ENCODE data around the gene CD81. TPM values are rescaled to one million over a fixed set of nuclear protein-coding genes. Genes with fewer than 3 reads are reported as not detected.
A peak's percentile ranks its signal among the peaks of the same experiment; 100 is the strongest.
"Not testable (repeated sequence)": the region's sequence is repeated elsewhere in the genome, so short reads cannot be mapped to it uniquely, and the experiment has no call there.

CD81 gene, protein sequence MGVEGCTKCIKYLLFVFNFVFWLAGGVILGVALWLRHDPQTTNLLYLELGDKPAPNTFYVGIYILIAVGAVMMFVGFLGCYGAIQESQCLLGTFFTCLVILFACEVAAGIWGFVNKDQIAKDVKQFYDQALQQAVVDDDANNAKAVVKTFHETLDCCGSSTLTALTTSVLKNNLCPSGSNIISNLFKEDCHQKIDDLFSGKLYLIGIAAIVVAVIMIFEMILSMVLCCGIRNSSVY
- total RNA-seq = 10 to 100 TPM; 83.1 to 92.1 TPM
- polyA plus RNA-seq = 10 to 100 TPM; 15.3 to 62.0 (median 42.1) TPM
- 57.2 to 135 (median 110) reads per million in 6 experiments for total RNA-seq

GRCh38 chr11:2376751-2377451, at the start of gene CD81:
Gene CD81, plus strand, starts transcription at chr11:2377310. Its CDS starts 240 bp downstream, at chr11:2377550.
- POLR2A ChIA-PET = interaction anchor here (1.0 to 2.4 kb wide), 6 partner anchors 10 to 78 kb away, joined by 3 to 18 read pairs (median 11); partner anchors contain the start of gene TSSC4
- H3K27me3 Mint-ChIP-seq = no peaks in the 10 kb centered on the region
- ATAC-seq (peak; percentile 72 to 83), DNase-seq (peak; percentile 43 to 75 (median 68))
- H3K4me3 Mint-ChIP-seq = peak within 1 kb of the TSS; percentile 71 to 87 (median 80)
- H3K36me3 Mint-ChIP-seq = peaks cover 0 to 4% (median 2%) of the 10 kb centered on the region in 3 donors
- H3K27ac Mint-ChIP-seq = peak within 1 kb of the TSS in 9 of 10 donors; percentile 43 to 92 (median 79)
- no peaks in the 10 kb centered on the region for H3K9me3 Mint-ChIP-seq
- H3K4me1 Mint-ChIP-seq = peaks cover 11 to 38% (median 32%) of the 10 kb centered on the region in 4 donors

- no peak overlapping the region for H3K27ac Mint-ChIP-seq
- H3K4me1 Mint-ChIP-seq = peaks cover 0 to 14% (median 3%) of the 10 kb centered on the region in 4 donors
- no peak overlapping the region for H3K4me3 Mint-ChIP-seq
- no peaks in the 10 kb centered on the region for H3K36me3 Mint-ChIP-seq
- no peak for DNase-seq
- ATAC-seq = no peak
- peaks cover 0 to 9% (median 3%) of the 10 kb centered on the region in 9 donors for H3K9me3 Mint-ChIP-seq
- peaks cover 5 to 33% (median 18%) of the 10 kb centered on the region in 5 donors for H3K27me3 Mint-ChIP-seq
- POLR2A ChIA-PET = no interaction called here
These were observed 49.1 kb upstream of the CD81 start for GRCh38 chr11:2328021-2328420.

GRCh38 chr11:2328656-2329354, 48.3 kb upstream of the CD81 start:
- H3K9me3 Mint-ChIP-seq = peaks cover 0 to 9% (median 3%) of the 10 kb centered on the region in 9 donors
- peaks cover 5 to 33% (median 17%) of the 10 kb centered on the region in 5 donors for H3K27me3 Mint-ChIP-seq
- H3K4me1 Mint-ChIP-seq = peaks cover 0 to 9% (median 2%) of the 10 kb centered on the region in 4 donors
- H3K4me3 Mint-ChIP-seq = no peak overlapping the region
- no peak for ATAC-seq
- H3K36me3 Mint-ChIP-seq = no peaks in the 10 kb centered on the region
- POLR2A ChIA-PET = interaction anchor here (1.6 to 2.8 kb wide), 2 partner anchors 8 to 22 kb away, joined by 4 to 8 read pairs; no protein-coding TSS in a partner anchor
- H3K27ac Mint-ChIP-seq = peak overlapping the region in 1 of 10 donors; percentile 57
- DNase-seq = no peak

- H3K9me3 Mint-ChIP-seq = peaks cover 0 to 9% (median 3%) of the 10 kb centered on the region in 9 donors
- H3K27ac Mint-ChIP-seq = peak overlapping the region in 2 of 10 donors; percentile 3 to 57
- no peak overlapping the region for H3K4me3 Mint-ChIP-seq
- H3K4me1 Mint-ChIP-seq = peaks cover 0 to 9% (median 2%) of the 10 kb centered on the region in 4 donors
- H3K27me3 Mint-ChIP-seq = peaks cover 5 to 33% (median 17%) of the 10 kb centered on the region in 5 donors
- H3K36me3 Mint-ChIP-seq = no peaks in the 10 kb centered on the region
- ATAC-seq (no peak), DNase-seq (no peak)
- POLR2A ChIA-PET = interaction anchor here (1.6 to 2.8 kb wide), 2 partner anchors 9 to 23 kb away, joined by 4 to 8 read pairs; no protein-coding TSS in a partner anchor
These were observed 47.6 kb upstream of the CD81 start for GRCh38 chr11:2329551-2329950.

DNA sequence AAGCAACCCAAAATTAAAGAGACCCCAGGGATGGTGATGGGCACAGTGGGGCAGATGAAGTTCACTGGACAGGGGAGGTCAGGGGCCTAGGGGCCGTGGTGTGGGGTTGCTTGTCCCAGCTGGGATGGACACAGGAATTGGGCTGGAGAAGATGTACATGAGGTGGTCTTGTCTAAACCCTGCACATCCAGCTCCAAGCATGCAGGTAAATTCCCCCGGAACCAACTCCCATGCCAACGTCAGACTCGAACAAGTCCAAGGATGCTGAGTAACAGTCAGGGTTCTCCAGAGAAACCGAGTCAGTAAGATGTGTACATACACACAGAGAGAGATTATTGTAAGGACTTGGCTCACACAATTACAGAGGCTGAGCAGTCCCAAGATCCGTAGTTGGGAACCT, 46.4 kb upstream of the CD81 start:
- ATAC-seq = no peak
- Mint-ChIP-seq H3K27me3 (peaks cover 5 to 37% (median 18%) of the 10 kb centered on the region in 5 donors), H3K4me3 (no peak overlapping the region), H3K9me3 (peaks cover 0 to 9% (median 3%) of the 10 kb centered on the region in 9 donors), H3K36me3 (no peaks in the 10 kb centered on the region), H3K27ac (no peak overlapping the region), H3K4me1 (peaks cover 0 to 7% (median under 1%) of the 10 kb centered on the region in 4 donors)
- POLR2A ChIA-PET = interaction anchor here (0.7 to 2.8 kb wide), 3 partner anchors 10 to 281 kb away, joined by 3 to 8 read pairs (median 4); no protein-coding TSS in a partner anchor
- DNase-seq = no peak

- no peak overlapping the region for H3K27ac Mint-ChIP-seq
- ATAC-seq = no peak
- DNase-seq = no peak
- peaks cover 5 to 45% (median 24%) of the 10 kb centered on the region in 5 donors for H3K27me3 Mint-ChIP-seq
- H3K9me3 Mint-ChIP-seq = peaks cover 0 to 9% (median 3%) of the 10 kb centered on the region in 9 donors
- POLR2A ChIA-PET = interaction anchor here (0.7 to 2.8 kb wide), 3 partner anchors 11 to 280 kb away, joined by 3 to 8 read pairs (median 4); no protein-coding TSS in a partner anchor
- H3K4me1 Mint-ChIP-seq = peaks cover 0 to 2% (median 0%) of the 10 kb centered on the region in 4 donors
- no peaks in the 10 kb centered on the region for H3K36me3 Mint-ChIP-seq
- no peak overlapping the region for H3K4me3 Mint-ChIP-seq
These were observed 45.7 kb upstream of the CD81 start for GRCh38 chr11:2331404-2331803.

DNA sequence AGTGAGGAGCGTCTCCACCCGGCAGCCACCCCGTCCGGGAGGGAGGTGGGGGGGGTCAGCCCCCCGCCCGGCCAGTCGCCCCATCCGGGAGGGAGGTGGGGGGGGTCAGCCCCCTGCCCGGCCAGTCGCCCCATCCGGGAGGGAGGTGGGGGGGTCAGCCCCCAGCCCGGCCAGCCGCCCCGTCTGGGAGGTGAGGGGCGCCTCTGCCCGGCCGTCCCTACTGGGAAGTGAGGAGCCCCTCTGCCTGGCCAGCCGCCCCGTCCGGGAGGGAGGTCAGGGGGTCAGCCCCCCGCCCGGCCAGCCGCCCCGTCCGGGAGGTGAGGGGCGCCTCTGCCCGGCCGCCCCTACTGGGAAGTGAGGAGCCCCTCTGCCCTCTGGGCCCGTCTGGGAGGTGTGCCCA, 44.5 kb upstream of the CD81 start:
- POLR2A ChIA-PET, ATAC-seq, H3K27ac Mint-ChIP-seq, H3K9me3 Mint-ChIP-seq, DNase-seq, H3K4me3 Mint-ChIP-seq, H3K36me3 Mint-ChIP-seq, H3K4me1 Mint-ChIP-seq: not testable (repeated sequence)
- H3K27me3 Mint-ChIP-seq = peaks cover 13 to 56% (median 33%) of the 10 kb centered on the region in 5 donors

- H3K27me3 Mint-ChIP-seq = peaks cover 14 to 64% (median 41%) of the 10 kb centered on the region in 5 donors
- H3K36me3 Mint-ChIP-seq, H3K9me3 Mint-ChIP-seq, H3K27ac Mint-ChIP-seq, POLR2A ChIA-PET, DNase-seq, H3K4me3 Mint-ChIP-seq, H3K4me1 Mint-ChIP-seq, ATAC-seq: not testable (repeated sequence)
These were observed 43.5 kb upstream of the CD81 start for GRCh38 chr11:2333486-2334205.

DNA sequence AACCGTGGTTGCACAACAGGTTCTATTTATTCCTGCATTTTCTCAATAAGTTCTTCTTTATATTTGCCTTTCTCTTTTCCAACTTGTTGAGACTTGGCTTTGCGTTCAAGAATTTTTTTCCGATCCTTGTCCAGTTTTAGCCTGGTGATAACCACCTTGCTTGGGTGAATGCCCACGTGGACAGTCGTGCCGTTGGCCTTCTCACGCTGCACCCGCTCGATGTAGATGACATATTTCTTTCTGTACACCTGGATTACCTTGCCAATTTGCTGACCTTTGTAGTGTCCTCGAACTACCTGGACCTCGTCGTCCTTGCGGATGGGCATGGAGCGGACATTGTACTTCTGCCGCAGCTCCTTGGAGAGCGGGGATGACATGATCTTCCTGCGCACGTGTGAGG, 41.8 kb upstream of the CD81 start:
- POLR2A ChIA-PET, H3K27ac Mint-ChIP-seq, H3K36me3 Mint-ChIP-seq, DNase-seq, H3K4me3 Mint-ChIP-seq, H3K4me1 Mint-ChIP-seq, H3K9me3 Mint-ChIP-seq, ATAC-seq: not testable (repeated sequence)
- H3K27me3 Mint-ChIP-seq = peaks cover 11 to 61% (median 40%) of the 10 kb centered on the region in 5 donors

DNA sequence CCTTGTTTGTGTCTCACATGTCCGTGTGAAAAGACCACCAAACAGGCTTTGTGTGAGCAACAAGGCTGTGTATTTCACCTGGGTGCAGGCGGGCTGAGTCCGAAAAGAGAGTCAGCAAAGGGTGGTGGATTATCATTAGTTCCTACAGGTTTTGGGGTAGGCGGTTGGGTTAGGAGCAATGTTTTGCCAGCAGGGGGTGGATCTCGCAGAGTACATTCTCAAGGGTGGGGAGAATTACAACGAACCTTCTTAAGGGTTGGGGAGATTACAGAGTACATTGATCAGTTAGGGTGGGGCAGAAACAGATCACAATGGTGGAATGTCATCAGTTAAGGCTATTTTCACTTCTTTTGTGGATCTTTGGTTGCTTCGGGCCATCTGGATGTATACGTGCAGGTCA, 38.4 kb upstream of the CD81 start:
- H3K36me3 Mint-ChIP-seq, H3K4me1 Mint-ChIP-seq, H3K4me3 Mint-ChIP-seq, ATAC-seq, H3K27ac Mint-ChIP-seq, POLR2A ChIA-PET, DNase-seq: not testable (repeated sequence)
- Mint-ChIP-seq H3K9me3 (peaks cover 0 to 13% (median 0%) of the 10 kb centered on the region in 9 donors), H3K27me3 (peaks cover 5 to 47% (median 31%) of the 10 kb centered on the region in 5 donors)

DNA sequence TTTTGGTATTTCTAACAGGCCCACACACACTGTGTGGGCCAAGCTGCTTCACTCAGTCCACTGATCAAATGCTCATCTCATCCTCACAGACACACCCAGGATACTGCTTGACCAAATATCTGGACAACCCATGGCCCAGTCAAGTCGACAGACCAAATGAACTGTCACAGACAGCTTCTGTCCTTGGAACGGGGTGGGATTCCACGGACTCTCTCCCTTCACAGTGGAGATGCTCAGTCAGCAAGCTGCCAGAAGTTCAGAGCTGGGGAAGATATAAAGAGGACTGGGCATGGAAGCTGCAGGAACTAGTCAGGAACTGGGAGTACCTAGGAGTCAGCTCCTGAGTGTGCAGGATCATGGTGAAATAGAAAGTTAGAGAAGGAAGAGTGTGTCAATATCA, 34.6 kb upstream of the CD81 start:
- POLR2A ChIA-PET = no interaction called here

More for the DNA sequence above, 34.6 kb upstream of the CD81 start:
- H3K4me3 Mint-ChIP-seq = no peak overlapping the region
- ATAC-seq (no peak), DNase-seq (no peak)
- H3K9me3 Mint-ChIP-seq = peaks cover 0 to 36% (median 5%) of the 10 kb centered on the region in 9 donors
- peaks cover 0 to 24% (median 10%) of the 10 kb centered on the region in 5 donors for H3K27me3 Mint-ChIP-seq
- peaks cover 0 to 2% (median 0%) of the 10 kb centered on the region in 4 donors for H3K4me1 Mint-ChIP-seq
- H3K36me3 Mint-ChIP-seq = peaks cover 0 to 14% (median 11%) of the 10 kb centered on the region in 3 donors
- no peak overlapping the region for H3K27ac Mint-ChIP-seq
